Trophoblast cell (in vitro differentiated cells and primary cell): ENCODE results near the gene KDM4C.
A peak's percentile ranks its signal among the peaks of the same experiment; 100 is the strongest.

ENCODE experiments used
- DNase-seq, 2 donors: peaks; one replicate each; pipeline ENCODE4 v3.0.0-alpha.2; 2016
- H2AFZ ChIP-seq: 2 replicates; pipeline ENCODE4 v1.6.1; 2013; ENCODE audit warnings: low read length, moderate library complexity, mild to moderate bottlenecking; ENCODE audit not compliant: insufficient read depth, poor library complexity
- H2AK5ac ChIP-seq: 2 replicates; pipeline ENCODE4 v1.6.1; 2013; ENCODE audit warnings: mild to moderate bottlenecking, low read length
- H2BK120ac ChIP-seq: 2 replicates; pipeline ENCODE4 v1.6.1; 2013; ENCODE audit warnings: low read length, mild to moderate bottlenecking, moderate library complexity; ENCODE audit not compliant: insufficient read depth, poor library complexity
- H2BK12ac ChIP-seq: 2 replicates; pipeline ENCODE4 v1.6.1; 2013; ENCODE audit warnings: mild to moderate bottlenecking, low read length, moderate library complexity
- H2BK5ac ChIP-seq: 2 replicates; pipeline ENCODE4 v1.6.1; 2013; ENCODE audit warnings: low read length, low read depth, moderate library complexity, mild to moderate bottlenecking; ENCODE audit not compliant: poor library complexity
- H3K14ac ChIP-seq: 2 replicates; pipeline ENCODE4 v1.6.1; 2013; ENCODE audit warnings: mild to moderate bottlenecking, low read length
- H3K18ac ChIP-seq: 2 replicates; pipeline ENCODE4 v1.6.1; 2013; ENCODE audit warnings: mild to moderate bottlenecking, low read length
- H3K23ac ChIP-seq: 2 replicates; pipeline ENCODE4 v1.6.1; 2013; ENCODE audit warnings: low read length
- H3K27ac ChIP-seq: 2 replicates; pipeline ENCODE4 v1.5.1; 2013; ENCODE audit warnings: low read depth, mild to moderate bottlenecking, inconsistent platforms, low read length, moderate library complexity
- H3K27me3 ChIP-seq: 2 replicates; pipeline ENCODE4 v1.6.1; 2013; ENCODE audit warnings: inconsistent platforms, mild to moderate bottlenecking, low read length, moderate library complexity; ENCODE audit not compliant: insufficient read depth
- H3K36me3 ChIP-seq, 2 experiments: 1 replicate in 1 of 2; 2 replicates in 1 of 2; pipeline ENCODE4 v1.6.1; 2013; ENCODE audit warnings: low read length in 2 of 2, mild to moderate bottlenecking in 2 of 2, moderate library complexity in 1 of 2; ENCODE audit not compliant: insufficient read depth in 2 of 2, control insufficient read depth in 1 of 2
- H3K4ac ChIP-seq: 2 replicates; pipeline ENCODE4 v1.6.1; 2013; ENCODE audit warnings: low read depth, mild to moderate bottlenecking, low read length, moderate library complexity
- H3K4me1 ChIP-seq, 2 experiments: 1 replicate in 1 of 2; 2 replicates in 1 of 2; pipeline ENCODE4 v1.6.1; 2013; ENCODE audit warnings: low read length in 2 of 2, mild to moderate bottlenecking in 2 of 2, moderate library complexity in 1 of 2; ENCODE audit not compliant: insufficient read depth in 2 of 2, control insufficient read depth in 1 of 2
- H3K4me2 ChIP-seq: 2 replicates; pipeline ENCODE4 v1.6.1; 2013; ENCODE audit warnings: inconsistent platforms, mild to moderate bottlenecking, low read length, moderate library complexity
- H3K4me3 ChIP-seq: 2 replicates; pipeline ENCODE4 v1.5.1; 2013; ENCODE audit warnings: mild to moderate bottlenecking, low read depth, low read length, inconsistent platforms
- H3K79me1 ChIP-seq: one replicate; pipeline ENCODE4 v1.6.1; 2013; ENCODE audit warnings: low read length
- H3K79me2 ChIP-seq: 2 replicates; pipeline ENCODE4 v1.6.1; 2013; ENCODE audit warnings: low read length, mild to moderate bottlenecking; ENCODE audit not compliant: control insufficient read depth, insufficient read depth, poor library complexity
- H3K9ac ChIP-seq: 2 replicates; pipeline ENCODE4 v1.6.1; 2013; ENCODE audit warnings: mild to moderate bottlenecking, low read length
- H3K9me3 ChIP-seq: 2 replicates; pipeline ENCODE4 v1.6.1; 2013; ENCODE audit warnings: low read depth, mild to moderate bottlenecking, control low read depth, inconsistent platforms, low read length; ENCODE audit not compliant: insufficient read depth
- H4K12ac ChIP-seq: 2 replicates; pipeline ENCODE4 v1.6.1; 2013; ENCODE audit warnings: low read depth, mild to moderate bottlenecking, low read length, moderate library complexity
- H4K8ac ChIP-seq: 2 replicates; pipeline ENCODE4 v1.6.1; 2013; ENCODE audit warnings: low read depth, mild to moderate bottlenecking, low read length, moderate library complexity
- H4K91ac ChIP-seq: one replicate; pipeline ENCODE4 v1.6.1; 2013; ENCODE audit warnings: low read depth, mild to moderate bottlenecking, low read length, moderate library complexity
- WGBS: extraction: QIAGEN DNeasy Blood & Tissue Kit; methylation state at CpG from one replicate; pipeline ENCODE4 v1.1.7; 2013; ENCODE audit warnings: missing lambda C conversion rate; ENCODE audit not compliant: insufficient read length, insufficient coverage; ENCODE audit errors: extremely low coverage; 5-methylcytosine and 5-hydroxymethylcytosine counted together

KDM4C gene

GRCh38 chr9:6938873-6939272, 181.1 kb downstream of the KDM4C start:
- Histone ChIP-seq H3K27me3 (no peaks in the 10 kb centered on the region), H2BK5ac (no peak overlapping the region), H3K79me2 (no peaks in the 10 kb centered on the region), H3K4me1 (peaks cover 0 to 4% of the 10 kb centered on the region in 2 experiments), H3K27ac (no peak overlapping the region), H3K9me3 (no peaks in the 10 kb centered on the region), H3K9ac (no peak overlapping the region), H3K14ac (no peak overlapping the region), H3K79me1 (no peaks in the 10 kb centered on the region), H3K18ac (no peak overlapping the region), H2BK120ac (no peak overlapping the region), H4K12ac (no peak overlapping the region), H4K91ac (no peak overlapping the region), H3K4ac (no peak overlapping the region), H3K4me3 (no peak overlapping the region), H2AK5ac (no peak overlapping the region), H3K36me3 (no peaks in the 10 kb centered on the region), H3K23ac (no peak overlapping the region), H3K4me2 (no peak overlapping the region), H2AFZ (no peak overlapping the region), H4K8ac (no peak overlapping the region), H2BK12ac (no peak overlapping the region)
- no CpG with 5 or more reads among the region's 2 CpGs for WGBS
- DNase-seq: no peak

DNA sequence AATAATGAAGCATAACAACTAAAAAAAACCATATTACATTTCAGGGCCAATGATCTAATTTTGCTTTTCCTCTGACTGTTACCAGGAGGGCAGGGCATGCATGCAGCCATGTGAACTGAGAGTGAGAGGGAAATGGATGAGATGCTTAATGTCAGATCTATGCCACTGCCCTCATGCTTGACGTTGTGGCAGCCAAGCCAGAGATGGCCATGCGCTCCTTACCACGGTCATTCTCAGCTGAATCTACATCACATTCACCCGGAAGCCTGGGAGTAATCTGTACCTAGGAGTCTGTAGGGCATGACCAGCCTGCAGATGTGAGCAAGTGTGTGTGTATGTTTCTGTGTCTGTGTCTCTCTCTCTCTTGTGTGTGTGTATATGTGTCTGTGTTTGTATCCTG, 183.7 kb downstream of the KDM4C start:
- Histone ChIP-seq H3K27ac (no peak overlapping the region), H2AFZ (no peak overlapping the region), H3K9ac (no peak overlapping the region), H4K12ac (no peak overlapping the region), H3K4me2 (no peak overlapping the region), H3K79me2 (no peaks in the 10 kb centered on the region), H3K4me3 (peak overlapping the region; percentile 3), H3K9me3 (no peaks in the 10 kb centered on the region), H4K91ac (no peak overlapping the region), H2AK5ac (no peak overlapping the region), H3K79me1 (no peaks in the 10 kb centered on the region), H3K27me3 (no peaks in the 10 kb centered on the region), H2BK12ac (no peak overlapping the region), H4K8ac (no peak overlapping the region), H2BK5ac (no peak overlapping the region), H3K4ac (no peak overlapping the region), H3K4me1 (peaks cover 0 to 4% of the 10 kb centered on the region in 2 experiments), H3K23ac (no peak overlapping the region), H2BK120ac (no peak overlapping the region), H3K18ac (no peak overlapping the region), H3K36me3 (no peaks in the 10 kb centered on the region), H3K14ac (no peak overlapping the region)
- WGBS: no CpG with 5 or more reads among the region's 4 CpGs
- DNase-seq: no peak

GRCh38 chr9:6942406-6942805, 184.6 kb downstream of the KDM4C start:
- Histone ChIP-seq H3K14ac (no peak overlapping the region), H2BK12ac (no peak overlapping the region), H2BK120ac (no peak overlapping the region), H3K4me1 (peaks cover 0 to 4% of the 10 kb centered on the region in 2 experiments), H3K9ac (no peak overlapping the region), H2BK5ac (no peak overlapping the region), H3K4me3 (no peak overlapping the region), H3K9me3 (no peaks in the 10 kb centered on the region), H4K8ac (no peak overlapping the region), H2AK5ac (no peak overlapping the region), H3K36me3 (no peaks in the 10 kb centered on the region), H2AFZ (no peak overlapping the region), H3K4ac (no peak overlapping the region), H3K27ac (no peak overlapping the region), H3K18ac (no peak overlapping the region), H3K79me2 (no peaks in the 10 kb centered on the region), H4K12ac (no peak overlapping the region), H3K79me1 (no peaks in the 10 kb centered on the region), H3K4me2 (no peak overlapping the region), H4K91ac (no peak overlapping the region), H3K23ac (no peak overlapping the region), H3K27me3 (no peaks in the 10 kb centered on the region)
- no CpG with 5 or more reads among the region's 4 CpGs for WGBS
- DNase-seq: no peak

GRCh38 chr9:6943293-6943692, 185.5 kb downstream of the KDM4C start:
- Histone ChIP-seq H3K79me2 (no peaks in the 10 kb centered on the region), H3K14ac (no peak overlapping the region), H2BK5ac (no peak overlapping the region), H3K79me1 (no peaks in the 10 kb centered on the region), H3K27ac (no peak overlapping the region), H3K9ac (no peak overlapping the region), H3K4me3 (no peak overlapping the region), H3K4me1 (peaks cover 0 to 4% of the 10 kb centered on the region in 2 experiments), H3K4me2 (no peak overlapping the region), H2AFZ (no peak overlapping the region), H3K23ac (no peak overlapping the region), H2AK5ac (no peak overlapping the region), H3K9me3 (no peaks in the 10 kb centered on the region), H3K27me3 (no peaks in the 10 kb centered on the region), H3K18ac (no peak overlapping the region), H3K36me3 (no peaks in the 10 kb centered on the region), H2BK12ac (no peak overlapping the region), H4K8ac (no peak overlapping the region), H4K12ac (no peak overlapping the region), H2BK120ac (no peak overlapping the region), H3K4ac (no peak overlapping the region), H4K91ac (no peak overlapping the region)
- no CpG with 5 or more reads among the region's 6 CpGs for WGBS
- no peak for DNase-seq
